AG04450 (cell line): ENCODE results near the gene CHCHD6. TPM values are rescaled to one million over a fixed set of nuclear protein-coding genes. Genes with fewer than 3 reads are reported as not detected.

Experiments
- CTCF ChIA-PET: fragments of 300-600, 350-600 bp; formaldehyde crosslinking; extraction: SDS; loops from one replicate; lab custom pipeline; 2022; ENCODE audit warnings: antibody characterized with exemption, inconsistent platforms; lab: Charles Lee
- POLR2A ChIA-PET: fragments of 350-600 bp; formaldehyde crosslinking; extraction: SDS; loops from one replicate; lab custom pipeline; 2021; ENCODE audit warnings: antibody characterized with exemption, inconsistent platforms; lab: Yijun Ruan, JAX
- DNase-seq: peaks from one replicate; pipeline ENCODE4 v3.0.0-alpha.2; 2011; ENCODE audit warnings: low read depth, low spot score
- H3K27ac ChIP-seq: one replicate; pipeline ENCODE4 v1.5.1; 2012; ENCODE audit warnings: low read depth, low read length, control low read depth
- H3K27me3 ChIP-seq: one replicate; pipeline ENCODE4 v1.6.0; 2012; ENCODE audit warnings: low read length; ENCODE audit not compliant: control insufficient read depth, insufficient read depth
- H3K4me3 ChIP-seq: 2 replicates; pipeline ENCODE4 v1.5.1; 2011; ENCODE audit warnings: mild to moderate bottlenecking, low read depth, low read length, control low read depth
- H3K9me3 ChIP-seq: 2 replicates; pipeline ENCODE4 v1.5.1; 2012; ENCODE audit warnings: low read length; ENCODE audit not compliant: control insufficient read depth, insufficient read depth
- CTCF ChIP-seq: IDR thresholded peaks from 2 replicates; pipeline ENCODE4 v1.5.1; 2011; ENCODE audit warnings: low read depth, low read length, control low read depth, inconsistent platforms
- polyA plus RNA-seq: library from polyadenylated mRNA; depleted of rRNA; stranded (reverse); fragments of >200 nt; gene quantifications from 2 replicates; pipeline ENCODE4 v1.2.3, GENCODE V29; 2011

The CHCHD6 gene
- polyA plus RNA-seq, 1 experiment, result 14.0 TPM

- Histone ChIP-seq H3K4me3 (no peak overlapping the region), H3K27ac (no peak overlapping the region), H3K27me3 (no peaks in the 10 kb centered on the region), H3K9me3 (no peaks in the 10 kb centered on the region)
- no peak for TF ChIP-seq CTCF
- no peak for DNase-seq
- ChIA-PET POLR2A (no interaction called here), CTCF (no interaction called here)
Measured at GRCh38 chr3:126954141-126954842, 250.3 kb downstream of the CHCHD6 start.

GRCh38 chr3:126955004-126955790 is 251.2 kb downstream of the CHCHD6 start:
- H3K27ac ChIP-seq, result no peak overlapping the region
- no peaks in the 10 kb centered on the region for H3K9me3 ChIP-seq
- no peak for DNase-seq
- ChIA-PET POLR2A (no interaction called here), CTCF (interaction anchor here (0.5 to 1.1 kb wide), 2 partner anchors 27 to 144 kb away, joined by 3 read pairs; partner anchors contain the start of gene PLXNA1)
- TF ChIP-seq CTCF, result no peak
- H3K4me3 ChIP-seq, result no peak overlapping the region
- no peaks in the 10 kb centered on the region for H3K27me3 ChIP-seq

- CTCF ChIA-PET, result no interaction called here
- H3K27ac ChIP-seq, result no peak overlapping the region
- POLR2A ChIA-PET, result no interaction called here
Measured at GRCh38 chr3:126956361-126956760, 252.3 kb downstream of the CHCHD6 start.

GRCh38 chr3:126956866-126957650 is 253.0 kb downstream of the CHCHD6 start:
- DNase-seq, result no peak
- H3K9me3 ChIP-seq, result no peaks in the 10 kb centered on the region
- H3K27me3 ChIP-seq, result no peaks in the 10 kb centered on the region
- H3K4me3 ChIP-seq, result no peak overlapping the region
- H3K27ac ChIP-seq, result no peak overlapping the region
- ChIA-PET POLR2A (no interaction called here), CTCF (no interaction called here)
- TF ChIP-seq CTCF, result no peak

More at GRCh38 chr3:126956361-126956760, 252.3 kb downstream of the CHCHD6 start:
- no peaks in the 10 kb centered on the region for H3K9me3 ChIP-seq
- no peak for DNase-seq
- H3K4me3 ChIP-seq, result no peak overlapping the region
- no peaks in the 10 kb centered on the region for H3K27me3 ChIP-seq
- TF ChIP-seq CTCF, result no peak
